NCI-H2227 (cell line): ENCODE data around the gene MPP1.
"Not testable (repeated sequence)": the region's sequence is repeated elsewhere in the genome, so short reads cannot be mapped to it uniquely, and the experiment has no call there.

Experiments
- DNase-seq: peaks from one replicate; lab custom pipeline; 2025; ENCODE audit not compliant: unreplicated experiment; lab: John Stamatoyannopoulos, UW

The MPP1 gene

GRCh38 chrX:154804957-154805695 is at the start of gene MPP1:
Gene MPP1 (minus strand): TSS chrX:154805485. CDS start chrX:154805373, 112 bp downstream.
- DNase-seq, result peak; percentile 82

DNA sequence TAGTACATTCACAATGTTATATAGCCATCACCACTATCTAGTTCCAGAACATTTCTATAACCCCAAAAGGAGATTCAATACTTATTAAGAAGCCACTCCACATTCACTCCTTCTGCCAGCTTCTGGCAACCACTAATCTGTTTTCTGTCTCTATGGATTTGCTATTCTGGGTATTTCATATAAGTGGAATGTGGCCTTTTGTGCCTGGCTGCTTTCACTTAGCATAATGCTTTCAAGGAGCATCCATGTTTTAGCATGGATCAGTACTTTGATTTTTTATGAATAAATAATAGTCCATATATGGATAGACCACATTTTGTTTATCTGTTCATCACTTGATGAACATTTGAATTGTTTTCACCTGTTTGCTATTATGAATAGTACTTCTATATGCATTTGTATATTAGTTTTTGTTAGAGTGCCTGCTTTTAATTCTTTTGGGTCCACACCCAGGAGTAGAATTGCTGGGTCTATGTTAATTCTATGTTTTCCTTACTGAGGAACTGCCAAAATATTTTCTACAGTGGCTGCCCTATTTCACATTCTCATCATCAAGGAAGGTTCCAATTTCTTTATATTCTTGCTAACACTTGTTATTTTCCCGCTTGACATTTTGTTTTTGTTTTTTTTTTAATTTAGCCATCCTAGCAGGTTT is 45.8 kb upstream of the MPP1 start:
- DNase-seq, result no peak

DNA sequence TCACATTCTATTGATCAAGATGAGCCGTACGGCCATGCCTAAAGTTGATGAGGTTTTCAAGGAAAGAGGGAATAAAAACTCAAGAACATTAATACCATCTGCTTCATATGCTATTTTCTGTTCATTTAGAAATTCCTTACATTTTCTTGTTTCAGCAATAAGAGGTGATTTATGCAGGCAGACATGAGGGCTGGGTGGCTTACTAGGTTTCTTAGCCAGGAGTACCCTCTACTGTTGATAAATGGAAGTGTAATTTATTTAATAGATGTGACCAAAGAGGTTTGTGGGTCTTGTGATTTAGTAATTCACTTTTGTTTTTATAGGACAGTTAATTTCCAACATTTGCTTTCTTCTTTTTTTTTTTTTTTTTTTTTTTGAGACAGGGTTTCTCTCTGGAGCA is 35.6 kb upstream of the MPP1 start:
- peak; percentile 17 for DNase-seq

- DNase-seq, result no peak
Measured at GRCh38 chrX:154836163-154836562, 30.9 kb upstream of the MPP1 start.

- no peak for DNase-seq
Measured at GRCh38 chrX:154834562-154834961, 29.3 kb upstream of the MPP1 start, which contains the start of gene SMIM9. Gene SMIM9 (minus strand): TSS chrX:154834662. CDS start chrX:154830856, 3,806 bp downstream.

DNA sequence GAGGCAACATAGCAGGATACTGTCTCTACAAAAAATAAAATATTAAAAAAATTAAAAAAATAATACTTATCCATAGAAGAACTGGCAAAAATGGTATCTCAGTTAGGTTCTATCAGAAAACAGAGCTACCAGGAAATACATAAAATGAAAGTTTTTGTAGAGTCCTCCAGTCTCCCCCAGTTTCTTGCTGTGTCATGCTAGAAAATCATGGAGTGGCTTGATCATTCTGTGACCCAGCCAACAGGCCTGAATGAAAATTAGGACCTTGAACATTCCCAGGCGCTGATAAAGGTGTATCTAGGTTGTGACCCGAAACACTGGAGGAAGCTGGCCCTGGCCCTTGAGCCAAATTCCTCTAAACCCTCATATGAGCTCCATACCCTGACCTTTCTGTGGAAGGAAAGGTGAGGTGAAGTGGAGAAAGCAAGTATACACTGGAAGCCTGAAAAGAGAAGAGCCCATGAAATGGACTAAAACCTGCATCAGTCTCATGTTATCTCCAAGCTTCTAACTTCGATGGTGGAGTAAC is 28.5 kb upstream of the MPP1 start:
- no peak for DNase-seq

DNA sequence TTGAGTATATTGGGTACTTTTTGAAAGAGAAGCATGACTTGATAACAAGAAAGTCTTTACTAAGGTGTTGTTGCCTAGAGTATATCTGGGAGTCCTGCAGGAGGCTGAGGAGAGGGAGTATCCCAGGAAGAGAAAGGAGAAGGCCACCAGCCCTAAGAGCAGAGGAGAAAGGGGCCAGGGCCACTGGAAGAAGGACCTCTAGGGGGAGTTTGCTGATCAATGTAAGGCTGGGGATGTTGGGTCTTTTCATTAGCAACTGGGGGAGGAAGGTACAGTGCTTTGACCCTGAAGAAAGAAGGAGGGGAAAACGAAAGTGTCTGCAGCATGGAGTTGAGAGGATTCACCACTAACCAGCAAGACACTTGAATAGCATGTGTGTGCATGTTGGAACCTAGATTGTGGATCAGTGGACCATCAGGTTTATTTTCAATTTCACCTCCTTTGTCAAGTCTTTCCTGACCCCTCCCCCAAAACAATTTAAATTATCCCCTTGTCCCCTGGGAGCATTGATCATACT is 24.7 kb upstream of the MPP1 start:
- DNase-seq, result no peak

DNA sequence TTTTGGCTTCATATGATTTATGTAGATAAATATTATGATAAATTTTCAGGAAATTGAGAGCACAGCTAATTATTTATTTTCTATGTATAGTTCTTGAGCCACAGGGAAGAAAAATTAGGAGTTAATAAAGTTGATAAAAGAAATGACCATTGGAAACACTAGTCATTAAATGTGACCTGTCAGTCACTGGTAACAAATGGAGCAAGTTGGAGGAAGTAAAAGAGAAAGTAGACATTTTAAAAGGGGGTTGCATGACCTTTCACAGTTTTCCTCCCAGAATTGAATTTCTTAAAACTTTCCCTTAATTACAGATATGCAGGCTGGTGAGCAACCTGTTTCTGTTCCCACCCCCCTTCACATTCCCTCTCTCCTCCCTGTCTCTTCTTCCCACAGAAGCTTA is 23.8 kb upstream of the MPP1 start:
- no peak for DNase-seq

DNA sequence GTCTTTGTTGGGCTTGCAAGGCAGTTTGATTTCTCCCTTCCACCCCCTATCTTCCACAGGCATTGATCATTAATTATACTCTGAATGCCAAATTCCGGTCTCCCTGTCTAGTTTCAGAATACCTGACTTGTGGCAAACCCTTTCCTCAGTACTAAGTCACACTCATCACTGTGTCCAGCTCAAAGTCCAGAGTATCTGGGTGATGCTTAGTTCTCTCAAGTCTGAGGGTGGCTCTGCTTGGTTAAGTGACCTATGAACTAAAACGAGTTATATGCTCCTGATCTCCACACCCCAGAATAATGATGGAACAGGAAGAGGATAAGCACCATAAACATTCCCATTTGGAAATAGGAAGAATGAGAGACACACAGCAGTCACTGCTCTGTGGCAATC is 22.7 kb upstream of the MPP1 start:
- no peak for DNase-seq

DNA sequence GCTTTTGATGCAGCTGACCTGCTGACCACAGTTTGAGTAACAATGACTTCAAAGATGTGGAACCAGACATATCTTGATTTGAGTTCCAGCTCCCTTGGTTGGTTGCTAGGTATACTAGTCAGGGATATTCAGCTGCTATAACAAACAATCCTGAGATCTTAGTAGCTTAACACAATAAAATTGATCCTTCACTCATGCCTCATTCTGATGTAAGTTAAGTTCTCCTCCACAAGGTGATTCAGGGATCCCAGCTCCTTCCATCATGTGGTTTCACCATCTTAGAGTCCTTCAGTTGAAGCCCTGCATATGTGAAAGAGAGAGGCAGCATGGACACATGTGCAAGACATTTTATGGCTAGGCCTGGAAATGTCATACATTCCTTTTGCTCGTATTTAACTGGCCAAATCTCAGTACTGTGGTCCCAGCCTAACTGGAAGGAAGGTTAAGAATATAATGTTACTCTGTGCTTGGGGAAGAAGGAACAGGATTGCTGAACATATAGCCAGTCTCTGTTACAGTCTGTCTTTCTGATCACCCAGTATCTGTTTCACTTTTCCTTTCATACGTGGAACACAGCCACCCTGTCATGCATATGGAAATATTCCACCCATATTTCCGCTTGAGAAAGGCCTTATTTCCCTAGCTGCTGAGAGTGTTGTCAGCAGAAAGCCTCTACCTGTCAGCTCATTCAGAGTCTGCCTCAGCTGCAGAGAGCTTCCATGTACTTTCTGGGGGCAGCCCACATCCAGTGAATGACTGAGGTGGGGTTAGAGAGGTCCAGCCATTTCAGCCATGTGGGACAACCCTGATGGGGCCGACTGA is 22.1 kb upstream of the MPP1 start:
- no peak for DNase-seq

DNA sequence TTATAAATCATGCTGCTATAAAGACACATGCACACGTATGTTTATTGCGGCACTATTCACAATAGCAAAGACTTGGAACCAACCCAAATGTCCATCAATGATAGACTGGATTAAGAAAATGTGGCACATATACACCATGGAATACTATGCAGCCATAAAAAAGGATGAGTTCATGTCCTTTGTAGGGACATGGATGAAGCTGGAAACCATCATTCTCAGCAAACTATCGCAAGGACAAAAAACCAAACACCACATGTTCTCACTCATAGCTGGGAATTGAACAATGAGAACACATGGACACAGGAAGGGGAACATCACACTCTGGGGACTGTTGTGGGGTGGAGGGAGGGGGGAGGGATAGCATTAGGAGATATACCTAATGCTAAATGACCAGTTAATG is 20.3 kb upstream of the MPP1 start:
- not testable (repeated sequence) for DNase-seq

GRCh38 chrX:154824638-154825037 is 19.4 kb upstream of the MPP1 start:
- no peak for DNase-seq

- no peak for DNase-seq
Measured at GRCh38 chrX:154822029-154822428, 16.7 kb upstream of the MPP1 start.

- DNase-seq, result no peak
Measured at GRCh38 chrX:154821523-154821922, 16.2 kb upstream of the MPP1 start.

GRCh38 chrX:154819771-154820341 is 14.6 kb upstream of the MPP1 start:
- DNase-seq, result peak; percentile 15

DNA sequence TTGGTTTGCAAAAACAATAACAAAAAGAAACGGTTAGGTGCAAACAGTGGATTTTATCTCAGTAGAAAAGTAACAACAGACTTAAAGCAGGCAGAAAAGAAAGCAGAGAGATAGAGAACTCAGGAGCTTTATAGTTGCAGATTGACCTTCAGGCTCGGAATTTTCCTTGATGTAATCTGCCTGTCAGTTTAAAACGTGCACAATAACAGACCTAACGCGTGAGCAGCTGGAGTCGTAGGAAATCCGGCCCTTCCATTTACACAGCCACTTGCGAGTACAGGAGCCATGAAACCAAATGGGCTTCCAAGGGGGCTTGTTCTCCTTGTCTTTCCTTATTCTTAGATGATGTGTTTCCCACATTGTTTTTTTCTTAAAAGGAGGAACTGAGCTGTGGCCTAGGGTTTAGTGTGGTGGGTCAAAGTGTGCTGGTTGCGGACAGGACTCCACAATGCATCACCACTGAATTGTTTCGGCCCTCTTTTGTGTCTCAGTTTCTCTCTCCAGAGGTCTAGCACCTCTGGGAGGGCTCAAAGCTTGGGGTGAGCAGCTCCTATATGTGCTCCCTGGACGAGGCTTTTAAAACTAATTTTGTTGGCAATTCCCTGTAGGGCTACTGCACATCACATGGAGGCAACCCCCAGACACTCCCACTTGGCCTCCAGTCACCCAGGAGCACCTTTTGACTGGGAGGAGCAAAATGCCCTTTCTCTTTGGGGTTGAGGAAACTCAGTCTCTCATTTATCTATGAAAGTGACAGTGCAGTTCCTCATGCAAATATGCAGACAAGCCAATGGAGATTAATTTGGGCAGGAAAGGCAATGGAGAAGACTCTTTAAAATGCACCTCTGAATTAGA is 13.9 kb upstream of the MPP1 start:
- no peak for DNase-seq

GRCh38 chrX:154817048-154817618 is 11.8 kb upstream of the MPP1 start:
- not testable (repeated sequence) for DNase-seq

DNA sequence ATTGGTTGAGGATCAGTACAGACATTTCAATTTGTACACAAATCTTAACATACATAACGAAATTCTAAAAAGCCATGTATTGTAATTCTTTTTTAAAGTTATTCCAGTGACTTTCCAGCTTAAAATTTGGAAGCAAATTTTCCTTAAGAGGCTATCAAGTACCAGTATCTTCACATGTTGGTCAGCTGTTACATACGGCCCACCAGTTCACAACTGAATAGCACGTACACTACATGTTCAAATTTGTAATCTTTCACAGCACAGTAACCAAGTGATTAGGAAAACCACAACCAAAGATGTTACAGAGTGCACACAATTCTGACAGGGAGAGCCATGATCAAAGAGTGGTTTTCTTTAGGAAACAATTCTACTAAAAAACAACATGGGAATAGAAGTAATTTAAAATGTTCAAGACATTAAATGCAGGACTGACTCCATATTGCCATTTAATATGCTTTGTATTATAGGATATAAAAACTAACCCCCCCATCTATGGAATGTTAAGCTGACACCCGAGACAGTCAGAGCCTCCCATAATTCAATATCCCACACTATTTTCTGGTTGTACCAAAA is 11.1 kb upstream of the MPP1 start:
- DNase-seq, result not testable (repeated sequence)

DNA sequence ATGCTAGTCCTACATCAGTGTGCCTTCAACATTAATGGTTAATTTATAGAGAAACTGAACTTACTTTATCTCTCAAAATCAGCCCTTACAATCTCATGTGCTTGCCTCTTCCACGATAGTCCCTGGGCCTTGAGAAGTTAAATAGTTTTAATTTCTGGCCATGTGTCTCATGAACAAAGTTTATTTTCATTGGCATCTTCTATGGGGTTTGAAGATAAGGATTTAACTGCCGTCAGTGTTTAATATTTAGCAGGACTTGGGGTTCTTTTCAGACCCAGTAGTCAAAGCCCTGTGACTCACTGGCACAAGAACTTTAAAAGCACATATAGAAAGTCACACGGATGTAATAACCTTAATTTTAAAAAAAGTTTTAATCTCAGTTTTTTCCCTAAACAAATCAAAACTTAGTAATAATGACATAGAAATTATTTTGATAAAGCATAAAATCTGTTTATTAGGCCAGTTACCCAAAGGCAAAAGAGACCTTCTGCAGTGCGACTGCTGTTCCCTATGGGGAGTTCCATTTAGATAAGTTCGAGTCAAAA is 10.1 kb upstream of the MPP1 start:
- DNase-seq, result no peak
